AG08396 (cell line): ENCODE measurements around the gene CFAP221.

Experiments
- DNase-seq: peaks from one replicate; pipeline ENCODE4 v3.0.0; 2012; ENCODE audit warnings: low spot score, mixed read lengths

The CFAP221 gene

DNA sequence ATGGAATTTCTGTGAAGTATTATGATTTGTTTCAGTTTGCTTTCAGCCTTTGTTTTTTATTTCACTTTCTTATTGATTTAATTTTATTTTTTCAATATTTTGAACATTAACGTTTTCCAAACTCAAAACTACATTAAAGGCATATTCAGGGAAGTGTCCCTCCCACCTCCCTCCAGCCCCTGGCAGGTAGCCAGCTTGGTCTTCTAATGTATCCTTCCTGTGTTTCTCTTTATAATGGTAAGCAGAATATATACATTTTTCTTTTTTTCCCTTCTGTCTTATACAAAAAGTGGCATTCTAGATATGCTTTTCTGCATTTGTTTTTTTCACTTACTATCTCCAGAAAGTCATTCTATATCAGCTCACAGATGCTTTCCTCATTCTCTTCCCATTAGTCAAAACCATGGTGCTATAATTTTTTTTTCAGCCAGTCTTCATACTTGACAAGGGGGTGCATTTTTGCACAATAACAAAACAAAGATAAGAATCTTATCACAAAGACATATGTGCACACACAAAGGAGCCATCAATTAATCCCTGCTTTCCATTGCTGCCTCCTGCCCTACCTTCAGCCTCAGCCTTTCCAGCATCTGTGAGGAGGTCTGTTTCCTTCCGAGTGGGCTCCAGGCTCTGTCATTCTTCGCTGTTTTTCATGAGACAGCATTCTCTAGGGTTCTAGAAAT is 101.1 kb downstream of the CFAP221 start:
- DNase-seq: no peak

DNA sequence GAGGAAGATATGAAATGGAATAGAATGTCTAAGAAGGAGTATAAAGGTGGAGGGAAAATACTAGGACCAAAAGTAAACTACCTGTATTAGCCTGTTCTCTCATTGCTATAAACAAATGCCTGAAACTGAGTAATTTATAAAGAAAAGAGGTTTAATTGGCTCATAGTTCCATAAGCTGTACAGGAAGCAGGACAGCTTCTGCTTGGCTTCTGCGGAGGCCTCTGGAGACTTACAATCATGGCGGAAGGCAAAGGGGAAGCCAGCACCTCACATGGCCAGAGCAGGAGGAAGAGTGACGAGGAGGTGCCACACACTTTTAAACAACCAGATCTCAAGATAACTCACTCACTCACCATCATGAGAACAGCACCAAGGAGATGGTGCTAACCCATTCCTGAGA is 101.9 kb downstream of the CFAP221 start:
- DNase-seq: no peak

DNA sequence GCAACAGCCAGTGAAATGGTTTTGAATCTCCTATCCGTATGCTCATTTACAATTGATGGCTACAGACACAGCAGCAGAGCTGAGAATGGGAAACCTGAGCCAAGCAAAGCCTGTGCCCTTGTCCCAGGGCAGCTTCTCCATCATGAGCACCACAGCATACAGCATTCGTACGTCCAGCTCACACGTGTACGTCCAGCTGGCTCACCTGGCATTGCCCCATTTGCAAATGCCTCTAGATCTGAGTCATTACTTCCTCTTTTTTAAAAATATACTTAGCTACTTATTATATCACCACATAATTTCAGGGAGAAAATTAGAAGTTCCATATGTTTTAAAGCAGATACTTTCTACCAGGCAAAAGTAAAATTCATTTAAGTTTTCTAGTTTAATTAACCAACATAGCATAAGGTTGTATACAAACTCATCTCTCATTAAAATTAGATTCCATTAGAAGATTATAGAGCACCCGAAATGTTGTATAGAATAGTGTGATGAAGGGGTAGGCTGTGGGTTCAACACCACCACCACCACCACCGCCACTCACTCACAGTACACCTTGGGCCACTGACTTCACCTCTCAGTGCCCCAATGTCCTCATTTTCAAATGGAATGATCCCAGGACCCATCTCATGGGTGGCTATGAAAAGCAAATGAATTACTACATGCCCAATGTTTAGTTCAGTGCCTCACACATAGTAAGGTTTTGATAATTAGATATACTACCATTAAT is 103.4 kb downstream of the CFAP221 start:
- no peak for DNase-seq

DNA sequence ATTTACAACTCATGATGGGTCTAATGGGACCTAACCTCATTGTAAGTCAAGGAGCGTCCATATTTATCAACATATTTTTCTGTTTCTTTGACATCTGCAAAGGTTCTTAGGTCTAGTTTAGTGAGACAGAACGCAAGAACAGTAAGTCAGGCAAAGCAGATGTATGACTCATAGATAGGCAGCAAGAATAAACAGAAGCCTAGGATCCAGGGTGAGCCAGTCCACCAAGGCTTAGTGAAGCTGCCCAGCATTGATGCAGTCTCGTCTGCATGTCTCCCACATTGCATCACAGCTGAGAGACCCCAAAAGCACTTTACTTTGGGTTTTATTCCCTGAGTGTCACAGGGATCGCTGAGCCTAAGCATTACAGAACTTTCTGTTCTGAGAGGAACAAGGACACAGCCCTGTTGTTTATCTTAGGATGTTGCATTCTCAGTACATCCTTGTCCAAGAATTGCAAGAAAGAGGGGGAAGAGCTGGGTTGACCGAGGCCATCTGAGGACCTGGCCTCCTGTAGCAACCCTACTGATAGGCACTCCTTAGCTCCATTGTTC is 105.2 kb downstream of the CFAP221 start:
- no peak for DNase-seq

DNA sequence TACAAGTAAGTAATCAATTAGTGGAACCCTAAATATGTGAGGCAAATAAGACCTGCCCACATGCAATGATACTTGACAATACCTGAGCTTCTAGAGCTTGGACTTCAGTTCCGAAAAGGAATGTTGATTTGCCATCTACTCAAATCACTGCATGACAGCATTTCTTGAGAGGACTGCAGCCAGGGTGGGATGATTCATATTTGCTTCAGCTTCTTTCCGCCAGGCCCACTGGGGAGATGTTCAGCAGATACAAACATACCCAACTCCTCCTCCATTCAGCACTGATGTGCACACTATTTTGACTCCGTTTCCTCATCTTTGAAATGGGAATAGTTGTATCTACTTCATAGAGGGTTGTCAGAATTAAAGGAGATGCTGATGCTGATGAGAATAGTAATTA is 106.0 kb downstream of the CFAP221 start:
- DNase-seq: no peak

DNA sequence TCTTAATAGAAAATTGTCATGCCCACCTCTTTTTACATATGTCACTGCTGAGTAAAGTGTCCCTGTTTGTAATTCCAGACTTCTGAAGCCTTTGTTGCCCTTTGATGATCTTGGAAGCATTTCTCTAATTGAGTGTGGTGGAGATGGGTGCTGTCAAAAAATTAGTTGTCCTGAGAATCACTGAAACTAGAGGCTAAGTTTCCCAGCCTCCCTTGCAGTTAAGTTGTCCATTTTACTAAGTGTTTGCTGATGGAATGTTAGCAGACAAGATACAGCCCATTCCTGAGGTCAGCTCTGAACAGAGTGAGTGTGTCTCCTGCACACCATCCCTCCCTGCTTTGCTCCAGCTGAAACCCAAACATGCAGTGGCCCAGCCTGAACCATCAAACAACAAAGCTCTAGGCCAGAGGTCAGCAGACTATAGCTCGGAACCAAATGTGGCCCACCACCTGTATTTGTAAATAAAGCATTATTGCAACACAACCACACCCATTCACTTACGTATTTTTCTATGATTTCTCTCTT is 106.7 kb downstream of the CFAP221 start:
- DNase-seq: no peak

DNA sequence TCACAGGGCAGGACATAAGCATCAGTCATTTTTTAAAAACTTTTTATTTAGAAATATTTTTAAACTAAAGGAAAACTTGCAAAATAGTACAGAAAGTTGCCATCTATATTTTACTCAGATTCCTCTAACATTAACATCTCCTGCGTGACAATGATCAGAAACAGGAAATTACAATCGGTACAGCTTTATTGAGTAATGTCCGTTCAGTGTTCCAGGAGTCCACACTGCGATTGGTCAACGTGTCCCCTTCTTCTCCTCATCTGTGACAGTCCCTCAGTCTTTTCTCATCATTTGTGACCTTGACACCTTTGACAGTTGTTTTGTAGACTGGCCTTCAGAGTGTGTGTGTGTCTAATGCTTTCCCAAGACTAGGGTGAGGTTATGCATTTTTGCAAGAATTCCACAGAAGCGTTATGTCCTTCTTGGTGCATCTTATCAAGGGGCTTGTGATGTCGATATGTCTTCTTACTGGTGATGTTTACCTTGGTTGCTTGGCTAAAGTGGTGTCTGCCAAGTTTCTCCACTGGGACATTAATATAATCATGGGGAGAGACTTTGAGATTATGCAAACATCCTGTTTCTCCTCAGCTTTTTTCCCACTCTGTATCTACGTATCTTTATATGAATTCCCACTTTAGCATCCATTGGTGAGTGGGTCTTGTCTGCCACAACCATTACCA is 113.4 kb downstream of the CFAP221 start:
- no peak for DNase-seq

DNA sequence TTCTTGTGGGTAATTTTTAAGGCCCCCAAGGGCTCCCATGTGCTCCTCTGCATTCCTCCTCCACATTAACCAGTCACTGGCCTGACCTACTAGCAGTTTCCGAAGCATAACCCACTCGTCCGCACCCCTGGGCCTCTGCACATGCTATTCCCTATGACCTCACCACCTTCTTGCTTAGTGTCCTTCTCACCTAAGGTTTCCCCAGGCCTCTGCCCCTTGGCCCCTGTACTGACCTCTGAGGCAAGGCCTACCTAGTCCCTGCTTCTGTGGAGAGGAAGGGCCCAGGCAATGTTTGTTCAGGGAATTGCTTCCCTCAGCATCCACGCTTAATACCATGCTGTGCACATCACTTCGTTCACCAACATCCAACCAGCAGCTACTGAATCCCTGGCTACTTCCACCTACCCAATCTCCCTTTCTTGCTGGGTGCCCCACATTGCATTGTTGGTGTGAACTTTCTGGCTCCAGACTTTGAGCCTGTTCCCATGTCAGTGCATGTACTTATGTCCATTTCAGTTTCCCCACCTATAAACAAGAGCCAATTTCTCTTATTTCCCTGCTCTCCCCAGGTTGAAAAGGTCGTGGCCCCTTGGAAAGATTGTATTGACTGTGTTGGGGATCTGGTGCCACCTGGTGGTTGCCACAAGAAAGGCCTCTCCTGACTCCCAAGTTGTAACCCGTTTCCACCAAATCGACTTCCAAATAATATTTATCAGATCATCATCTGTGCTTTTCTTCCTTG is 115.5 kb downstream of the CFAP221 start:
- peak; percentile 42 for DNase-seq

DNA sequence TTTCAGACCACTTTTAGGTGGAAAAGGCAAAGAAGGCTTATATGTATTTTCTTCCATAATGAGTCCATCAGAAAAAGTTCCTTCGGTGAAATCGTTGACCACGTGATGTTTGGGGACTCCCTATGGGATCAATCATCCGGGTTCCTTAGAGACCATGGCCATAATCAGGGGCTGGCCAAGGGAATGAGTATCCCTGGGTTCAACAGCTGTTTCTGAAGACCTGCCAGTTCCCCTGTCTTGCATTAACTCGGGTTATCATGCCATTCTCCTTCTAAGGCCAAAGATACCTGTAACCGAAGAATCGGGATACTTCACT is 116.1 kb downstream of the CFAP221 start:
- no peak for DNase-seq

DNA sequence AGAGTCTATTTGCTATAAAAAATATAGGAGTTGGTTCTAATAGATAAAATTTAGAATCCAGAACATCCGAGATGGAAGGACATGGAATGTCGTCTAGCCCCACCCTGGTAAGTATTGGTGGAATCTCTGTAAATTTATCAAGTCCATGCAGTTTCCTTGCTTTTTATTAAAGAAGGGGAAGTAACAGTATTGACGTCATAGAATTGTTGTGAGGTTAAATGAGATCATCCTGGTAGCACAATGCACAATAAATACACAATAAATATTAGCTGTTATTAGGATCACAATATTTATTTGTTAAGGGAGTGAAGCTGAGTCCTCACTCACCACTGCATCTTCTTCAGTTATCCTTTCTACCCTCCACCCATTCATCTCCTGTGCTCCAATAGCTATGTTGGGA is 118.0 kb downstream of the CFAP221 start:
- no peak for DNase-seq

DNA sequence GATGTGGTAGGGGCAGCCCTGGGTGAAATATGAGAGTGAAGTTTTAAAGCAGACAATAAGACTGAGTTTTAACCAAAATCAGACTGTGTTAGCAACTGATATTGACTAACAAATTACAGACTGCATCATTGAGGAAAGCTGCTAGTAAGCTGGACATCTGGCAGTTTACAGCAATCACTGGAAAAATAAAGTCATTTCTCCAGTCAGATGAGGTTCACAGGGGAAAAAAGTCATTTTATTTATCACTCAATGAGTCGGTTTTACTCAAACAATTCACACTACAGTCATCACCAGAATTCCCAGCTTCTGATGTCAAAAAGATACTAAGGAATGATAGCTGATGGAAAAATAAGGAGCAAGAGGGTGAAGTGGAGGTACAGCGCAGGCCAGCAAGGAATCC is 124.3 kb downstream of the CFAP221 start:
- DNase-seq: no peak

DNA sequence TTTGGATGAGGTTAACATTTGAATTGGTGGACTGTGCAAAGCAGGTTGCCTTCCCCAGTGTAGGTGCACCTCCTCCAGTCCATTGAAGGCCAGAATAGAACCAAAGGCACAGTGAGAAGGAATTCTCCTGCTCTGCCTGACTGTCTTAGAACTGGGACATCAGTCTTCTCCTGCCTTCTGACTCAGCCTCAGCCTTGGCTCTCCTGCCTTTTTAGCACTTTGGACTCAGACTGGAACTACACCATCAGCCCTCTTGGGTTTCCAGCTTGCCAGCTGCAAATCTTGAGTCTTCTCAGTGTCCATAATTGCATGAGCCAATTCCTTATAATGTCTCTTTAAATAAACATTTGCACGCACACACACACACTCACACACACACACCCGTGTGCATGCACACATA is 126.8 kb downstream of the CFAP221 start:
- no peak for DNase-seq

DNA sequence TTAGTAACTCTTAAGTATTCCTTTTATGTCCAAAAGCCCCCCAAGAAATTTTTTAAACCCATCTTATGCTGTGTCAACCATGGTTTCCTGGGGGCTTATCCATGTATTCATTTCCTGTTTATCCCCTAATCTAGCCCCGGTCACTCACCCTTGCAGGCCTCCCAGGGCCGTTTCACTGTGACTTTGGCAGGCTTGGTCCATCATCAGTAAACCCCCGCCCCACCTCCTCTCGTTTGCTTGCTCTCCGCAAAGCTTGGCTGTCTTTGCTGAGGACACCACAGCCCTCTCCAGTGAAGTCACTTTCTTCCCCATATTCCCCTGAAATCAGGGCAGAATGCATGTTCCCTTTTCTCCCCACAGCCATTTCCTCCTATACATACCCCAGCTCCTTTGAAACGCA is 127.5 kb downstream of the CFAP221 start:
- no peak for DNase-seq

DNA sequence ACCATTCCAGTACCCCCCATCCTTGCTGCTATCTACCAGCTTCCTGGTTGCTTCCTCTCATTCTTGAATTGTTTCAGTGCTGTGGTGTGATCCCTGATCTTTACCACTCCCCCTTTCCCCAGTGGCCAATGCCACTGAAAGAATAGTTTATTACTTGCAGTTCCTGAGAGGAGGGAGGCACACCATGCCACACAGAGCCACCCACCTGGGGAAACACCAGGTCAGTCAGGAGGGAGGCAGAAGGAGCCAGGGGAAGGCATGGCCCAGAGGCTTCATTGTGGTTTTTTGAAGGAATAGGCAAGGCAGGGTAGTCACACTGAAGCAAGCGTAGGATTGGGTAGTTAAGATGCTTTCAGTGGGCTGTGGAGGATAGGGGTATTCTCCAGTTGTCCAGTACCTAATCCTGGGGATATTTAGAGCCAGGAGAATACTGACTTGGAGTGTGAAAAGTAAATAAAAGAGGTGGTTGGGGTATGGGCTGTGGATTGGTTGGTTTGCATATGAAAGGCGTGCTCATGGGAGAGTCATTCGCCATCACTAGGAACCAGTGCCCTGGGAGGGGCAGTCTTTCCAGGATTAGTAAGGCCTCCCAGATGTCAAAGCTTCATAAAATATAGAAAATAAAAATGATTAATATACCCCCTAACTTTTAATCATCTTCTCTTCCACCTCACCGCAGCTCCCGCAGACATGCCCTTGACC is 128.1 kb downstream of the CFAP221 start:
- no peak for DNase-seq

DNA sequence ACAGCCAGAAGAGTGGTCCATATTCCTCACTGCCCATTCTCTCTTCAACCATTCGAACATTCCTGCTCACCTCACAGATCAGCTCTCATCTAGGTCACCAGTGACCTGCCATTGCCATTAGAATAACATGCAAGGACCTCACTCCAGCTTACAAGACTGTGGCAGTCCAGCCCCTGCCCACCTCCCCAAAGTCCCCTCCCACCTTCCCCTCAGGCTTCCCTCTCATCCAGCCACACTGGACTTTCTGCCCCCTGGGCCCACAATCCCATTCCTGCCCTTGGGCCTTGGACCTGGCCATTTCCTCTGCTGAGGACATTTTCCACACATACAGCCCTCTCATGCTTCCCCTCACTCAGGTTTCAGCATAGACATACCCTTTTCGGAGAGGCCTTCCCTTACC is 129.5 kb downstream of the CFAP221 start:
- no peak for DNase-seq

DNA sequence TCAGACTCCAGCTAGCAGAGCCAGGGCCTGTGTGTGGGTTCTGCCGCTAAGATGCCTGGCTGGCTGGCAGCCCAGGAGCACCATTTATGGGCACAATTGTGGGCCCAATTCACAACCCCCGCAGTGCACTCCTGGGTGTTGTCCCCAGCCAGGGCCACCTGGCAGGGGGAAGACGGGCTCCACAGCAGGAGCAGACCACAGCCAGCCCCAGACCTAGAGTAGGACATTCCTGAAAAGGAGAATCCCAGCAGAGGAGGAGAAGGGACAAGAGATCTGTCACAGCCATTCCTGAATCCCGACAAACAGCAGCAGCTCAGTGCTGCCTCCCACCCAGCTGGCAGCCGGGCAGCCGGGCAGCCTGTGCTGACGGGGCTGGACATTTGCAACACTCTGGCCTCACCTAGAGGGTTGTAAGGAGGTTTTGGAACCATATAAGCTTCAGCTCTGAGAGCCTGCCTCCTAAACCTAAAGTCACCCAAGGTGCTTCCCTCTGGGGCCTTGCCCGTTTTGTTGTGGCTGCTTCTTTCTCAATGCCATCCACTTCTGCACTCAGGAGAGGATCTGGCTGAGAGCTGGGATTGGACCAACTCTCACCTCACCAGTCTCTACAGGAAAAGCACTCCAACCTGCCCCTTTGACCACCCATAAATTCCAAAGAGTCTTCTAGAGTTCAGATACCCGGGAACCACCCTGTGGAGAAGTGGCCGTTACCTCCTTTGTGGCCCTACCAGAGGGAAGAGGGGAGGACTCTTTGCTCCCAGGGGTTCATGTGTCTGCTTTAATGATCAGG is 130.7 kb downstream of the CFAP221 start:
- DNase-seq: no peak

DNA sequence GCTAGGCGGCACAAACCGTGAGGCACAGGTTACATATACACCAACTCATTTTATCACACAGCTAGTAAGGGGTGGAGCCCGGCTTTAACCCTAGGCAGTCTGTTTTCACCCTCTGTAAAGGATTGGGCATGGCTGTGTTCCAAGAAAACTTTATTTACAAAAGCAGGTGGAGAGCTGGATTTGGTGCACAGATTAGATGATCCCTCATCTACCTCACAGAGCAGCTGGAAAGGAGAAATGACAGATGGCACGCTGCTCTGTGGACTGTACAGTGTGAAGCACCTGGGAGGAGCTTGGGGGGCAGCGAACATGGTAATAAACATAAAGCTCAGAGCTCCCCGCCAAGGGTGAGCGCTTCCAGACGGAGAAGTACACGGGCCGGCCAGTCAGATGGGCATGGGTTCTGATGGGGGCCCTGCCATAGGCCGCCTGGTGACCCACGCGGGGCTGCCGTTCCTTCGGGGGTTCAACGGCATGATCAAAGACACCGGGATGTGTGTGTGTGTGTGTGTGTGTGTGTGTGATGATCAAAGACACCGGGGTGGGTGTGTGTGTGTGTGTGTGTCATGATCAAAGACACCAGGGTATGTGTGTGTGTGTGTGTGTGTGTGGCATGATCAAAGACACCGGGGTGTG is 133.9 kb downstream of the CFAP221 start:
- DNase-seq: no peak

DNA sequence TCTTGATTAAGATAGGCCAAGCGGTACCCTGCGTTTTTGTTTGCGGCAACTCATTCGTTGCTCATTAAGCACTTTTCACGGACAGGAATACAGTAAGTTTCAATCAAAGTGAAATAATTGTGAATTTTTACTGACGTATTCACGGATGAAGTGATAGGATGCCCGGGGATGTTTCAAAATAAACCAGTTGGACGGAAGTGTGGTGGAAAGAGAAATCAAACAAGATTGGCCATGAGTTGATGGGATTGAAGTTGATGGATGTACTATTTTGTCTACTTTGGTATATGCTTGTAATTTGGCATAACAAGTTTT is 135.2 kb downstream of the CFAP221 start:
- DNase-seq: no peak

DNA sequence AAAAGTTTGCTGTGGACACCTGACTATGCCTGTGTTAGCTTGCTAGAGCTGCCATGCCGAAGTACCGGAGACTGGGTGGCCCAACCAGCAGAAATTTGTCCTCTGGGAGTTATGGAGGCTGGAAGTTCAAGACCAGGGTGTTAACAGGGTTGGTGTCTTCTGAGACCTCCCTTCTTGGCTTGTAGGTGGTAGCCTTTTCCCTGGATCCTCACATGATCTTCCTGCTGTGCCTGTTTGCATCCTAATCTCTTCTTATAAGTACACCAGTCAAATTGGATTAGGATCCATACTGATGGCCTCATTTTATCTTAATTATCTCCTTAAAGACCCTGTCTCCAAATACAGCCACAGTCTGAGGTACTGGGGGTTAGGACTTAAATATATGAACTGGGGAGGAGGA is 135.6 kb downstream of the CFAP221 start:
- no peak for DNase-seq

DNA sequence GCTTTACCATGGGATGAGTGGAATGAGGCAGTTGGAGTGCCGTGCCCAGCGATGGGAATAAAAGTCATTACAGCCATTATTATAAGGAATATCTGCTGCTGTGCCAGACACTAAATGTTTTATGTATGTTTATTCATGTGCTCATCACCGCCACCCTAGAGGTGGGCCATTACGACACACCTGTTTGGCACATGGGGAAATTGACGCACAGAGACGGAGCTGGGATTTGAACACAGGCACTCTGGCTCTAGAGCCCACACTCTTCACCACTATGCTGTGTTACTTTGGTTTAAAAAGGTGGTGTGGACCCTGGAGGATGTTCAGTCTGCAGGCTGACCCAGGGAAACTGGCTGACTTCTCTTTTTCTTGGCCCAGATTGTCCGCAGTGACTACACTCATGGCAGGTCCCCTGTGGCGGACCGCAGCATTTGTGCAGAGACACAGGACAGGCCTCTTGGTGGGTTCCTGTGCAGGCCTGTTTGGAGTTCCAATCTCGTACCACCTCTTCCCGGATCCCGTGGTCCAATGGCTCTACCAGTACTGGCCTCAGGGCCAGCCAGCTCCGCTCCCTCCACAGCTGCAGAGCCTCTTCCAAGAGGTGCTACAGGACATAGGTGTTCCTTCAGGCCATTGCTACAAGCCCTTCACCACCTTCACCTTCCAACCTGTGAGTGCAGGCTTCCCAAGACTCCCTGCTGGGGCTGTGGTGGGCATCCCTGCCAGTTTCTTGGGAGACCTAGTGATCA is 136.4 kb downstream of the CFAP221 start:
- DNase-seq: no peak
